ENCODE data around the gene SPRY1.

SPRY1 gene

DNA sequence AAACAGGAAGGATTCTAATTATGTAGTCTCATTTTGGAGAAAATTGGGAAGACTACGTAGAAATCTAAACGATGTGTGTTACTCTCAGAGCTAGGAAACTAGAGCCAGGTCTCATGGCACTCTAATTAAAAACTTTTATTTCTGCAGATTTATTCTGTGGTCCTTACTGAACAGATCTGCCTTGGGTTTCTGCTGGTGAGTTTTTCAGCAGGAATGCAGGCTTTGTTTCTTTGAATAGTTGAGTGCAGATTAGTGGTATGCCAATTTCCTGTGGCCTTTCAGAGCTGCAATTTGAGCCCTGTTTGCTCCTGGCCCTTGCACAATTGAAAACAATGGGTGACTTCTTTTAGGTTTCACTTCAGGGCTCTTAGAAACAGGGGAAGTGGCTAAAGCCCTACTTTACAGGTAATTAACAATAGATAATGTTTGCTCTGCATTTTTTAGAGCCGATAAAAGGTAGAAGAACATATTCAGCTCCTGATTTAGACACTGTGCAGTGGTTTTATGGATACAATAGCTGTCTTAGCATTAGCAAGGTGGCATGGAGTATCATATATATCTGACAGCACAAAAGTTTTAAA, 21.8 kb downstream of the SPRY1 start:
- Histone ChIP-seq H3K9me3 (ENCODE audit: control insufficient read depth in 5 of 5, low read length in 5 of 5) (no peaks in the 10 kb centered on the region), H3K27me3 (ENCODE audit: control insufficient read depth in 5 of 5, insufficient read depth in 4 of 5, low read length in 5 of 5) (no peaks in the 10 kb centered on the region), H3K27ac (ENCODE audit: low read depth, low read length) (peak overlapping the region; percentile 29), H3K9ac (ENCODE audit: low read length in 5 of 5) (no peak overlapping the region), H3K4me3 (ENCODE audit: low read depth in 1 of 5, low read length in 5 of 5) (no peak overlapping the region), H3K36me3 (ENCODE audit: control insufficient read depth in 5 of 5, insufficient read depth in 5 of 5, low read length in 5 of 5) (no peaks in the 10 kb centered on the region), H3K4me1 (ENCODE audit: control insufficient read depth in 5 of 5, insufficient read depth in 5 of 5, low read length in 5 of 5) (peaks cover 0 to 15% (median 11%) of the 10 kb centered on the region in 5 donors)

DNA sequence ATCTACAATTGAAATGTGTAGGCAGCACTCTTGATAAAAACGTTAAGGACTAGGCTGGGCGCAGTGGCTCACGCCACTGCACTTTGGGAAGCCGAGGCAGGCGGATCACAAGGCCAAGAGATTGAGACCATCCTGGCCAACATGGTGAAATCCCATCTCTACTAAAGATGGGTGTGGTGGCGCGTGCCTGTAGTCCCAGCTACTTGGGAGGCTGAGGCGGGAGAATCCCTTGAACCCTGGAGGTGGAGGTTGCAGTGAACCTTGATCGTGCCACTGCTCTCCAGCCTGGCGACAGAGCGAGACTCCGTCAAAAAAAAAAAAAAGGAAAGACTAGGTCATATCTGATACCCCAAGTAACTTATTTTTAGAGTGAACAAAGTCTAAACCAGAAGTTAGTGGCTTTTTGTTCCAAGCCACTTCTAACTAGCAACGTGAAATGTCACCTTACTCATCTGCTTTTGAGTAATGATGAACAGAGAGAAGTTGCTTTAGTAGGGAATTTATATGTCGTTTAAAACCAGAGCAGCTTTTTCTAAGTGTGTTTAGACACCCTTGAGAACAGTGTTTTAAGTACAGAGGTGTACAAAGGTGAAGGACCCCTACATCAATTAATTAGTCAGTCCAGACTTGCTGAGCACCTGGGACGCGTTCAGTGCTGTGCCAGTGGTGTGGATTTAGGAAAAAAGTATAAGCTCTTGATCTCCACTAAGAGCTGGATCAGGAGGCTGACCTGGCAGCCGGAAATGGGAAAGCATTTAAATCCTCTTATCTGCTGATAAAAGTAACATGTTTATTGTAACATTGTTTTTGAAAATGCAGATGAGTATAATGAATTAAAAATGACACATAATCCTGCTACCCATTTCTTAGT, 23.5 kb downstream of the SPRY1 start:
- Histone ChIP-seq H3K9ac (ENCODE audit: low read length in 5 of 5) (no peak overlapping the region), H3K4me1 (ENCODE audit: control insufficient read depth in 5 of 5, insufficient read depth in 5 of 5, low read length in 5 of 5) (peaks cover 0 to 15% (median 11%) of the 10 kb centered on the region in 5 donors), H3K27me3 (ENCODE audit: control insufficient read depth in 5 of 5, insufficient read depth in 4 of 5, low read length in 5 of 5) (no peaks in the 10 kb centered on the region), H3K27ac (ENCODE audit: low read depth, low read length) (no peak overlapping the region), H3K36me3 (ENCODE audit: control insufficient read depth in 5 of 5, insufficient read depth in 5 of 5, low read length in 5 of 5) (no peaks in the 10 kb centered on the region), H3K9me3 (ENCODE audit: control insufficient read depth in 5 of 5, low read length in 5 of 5) (no peaks in the 10 kb centered on the region), H3K4me3 (ENCODE audit: low read depth in 1 of 5, low read length in 5 of 5) (no peak overlapping the region)

DNA sequence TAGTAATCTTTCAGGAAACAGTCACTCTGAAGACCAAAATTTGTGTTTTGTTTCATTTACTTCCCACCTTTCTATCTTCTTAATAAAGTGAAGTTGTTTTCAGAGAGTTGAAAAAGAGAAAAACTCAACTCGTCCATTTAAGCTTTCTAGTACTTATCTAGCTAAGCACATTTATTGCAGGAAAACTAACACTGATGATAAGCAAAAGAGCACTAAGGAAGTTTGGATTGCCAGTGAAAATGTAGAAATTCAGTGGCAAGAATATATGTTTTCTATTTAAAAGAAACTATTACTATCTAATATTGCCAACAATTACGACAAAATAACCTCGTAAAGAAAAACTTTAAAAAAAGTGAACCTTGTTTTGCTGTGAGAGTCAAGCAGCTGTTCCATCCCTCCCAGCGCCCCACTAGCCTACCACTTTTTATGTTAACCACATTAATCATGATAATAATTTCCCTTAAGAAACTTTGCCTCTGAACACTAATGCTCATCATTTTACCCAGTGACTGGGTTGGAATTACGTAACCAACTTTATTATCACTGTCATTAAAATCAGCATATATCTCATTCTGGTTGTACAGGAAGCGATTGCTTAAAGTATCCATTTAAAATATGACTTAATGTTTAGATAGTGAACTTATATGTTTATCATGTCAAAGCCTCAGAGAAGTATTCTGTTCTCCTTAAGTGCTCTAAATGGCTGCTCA, 24.8 kb downstream of the SPRY1 start:
- H3K4me1 ChIP-seq (ENCODE audit: control insufficient read depth in 5 of 5, insufficient read depth in 5 of 5, low read length in 5 of 5) = peaks cover 0 to 12% (median 10%) of the 10 kb centered on the region in 5 donors
- no peaks in the 10 kb centered on the region for H3K27me3 ChIP-seq (ENCODE audit: control insufficient read depth in 5 of 5, insufficient read depth in 4 of 5, low read length in 5 of 5)
- H3K27ac ChIP-seq (ENCODE audit: low read depth, low read length) = no peak overlapping the region
- no peak overlapping the region for H3K4me3 ChIP-seq (ENCODE audit: low read depth in 1 of 5, low read length in 5 of 5)
- H3K9ac ChIP-seq (ENCODE audit: low read length in 5 of 5) = no peak overlapping the region
- H3K9me3 ChIP-seq (ENCODE audit: control insufficient read depth in 5 of 5, low read length in 5 of 5) = no peaks in the 10 kb centered on the region
- H3K36me3 ChIP-seq (ENCODE audit: control insufficient read depth in 5 of 5, insufficient read depth in 5 of 5, low read length in 5 of 5) = no peaks in the 10 kb centered on the region

DNA sequence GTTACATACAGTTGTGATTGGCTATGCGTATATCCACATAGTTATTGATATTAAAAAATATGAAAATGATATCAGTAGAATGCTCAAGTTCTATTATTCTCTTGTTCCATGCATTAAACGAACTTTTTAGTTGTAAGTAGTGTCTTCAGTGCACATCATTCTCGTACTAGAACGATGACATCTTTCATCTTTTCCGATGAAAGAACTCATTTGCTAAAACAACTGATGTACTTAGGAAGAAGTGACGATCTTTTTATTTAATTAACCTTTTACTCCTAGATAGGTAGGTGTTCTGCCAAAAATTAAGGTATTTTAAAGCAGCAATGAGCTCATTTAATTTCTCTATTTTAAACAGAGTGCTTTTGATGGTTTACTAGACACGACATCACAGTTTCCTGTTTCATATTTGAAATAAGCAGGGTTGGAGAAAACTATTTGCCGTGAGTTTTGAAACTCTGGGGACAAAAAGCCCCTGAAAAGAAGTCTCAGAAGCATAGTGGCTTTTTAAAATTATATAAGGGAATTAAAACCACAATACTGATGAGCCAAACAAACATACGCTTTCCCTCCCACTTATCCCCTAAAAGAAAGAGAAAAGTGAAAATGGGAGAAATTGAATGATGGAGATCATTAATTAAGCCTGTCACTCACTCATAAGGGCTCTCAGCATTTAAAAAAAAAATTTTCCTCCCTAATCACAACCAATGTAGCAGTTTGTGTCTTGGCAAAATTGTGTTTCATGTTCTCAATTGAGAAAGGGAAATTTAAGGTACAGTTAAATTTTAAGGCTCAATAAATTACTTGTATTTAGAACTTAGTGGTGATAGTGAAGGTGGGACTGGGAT, 25.6 kb downstream of the SPRY1 start:
- Histone ChIP-seq H3K27ac (ENCODE audit: low read depth, low read length) (no peak overlapping the region), H3K9ac (ENCODE audit: low read length in 5 of 5) (no peak overlapping the region), H3K4me3 (ENCODE audit: low read depth in 1 of 5, low read length in 5 of 5) (no peak overlapping the region)

DNA sequence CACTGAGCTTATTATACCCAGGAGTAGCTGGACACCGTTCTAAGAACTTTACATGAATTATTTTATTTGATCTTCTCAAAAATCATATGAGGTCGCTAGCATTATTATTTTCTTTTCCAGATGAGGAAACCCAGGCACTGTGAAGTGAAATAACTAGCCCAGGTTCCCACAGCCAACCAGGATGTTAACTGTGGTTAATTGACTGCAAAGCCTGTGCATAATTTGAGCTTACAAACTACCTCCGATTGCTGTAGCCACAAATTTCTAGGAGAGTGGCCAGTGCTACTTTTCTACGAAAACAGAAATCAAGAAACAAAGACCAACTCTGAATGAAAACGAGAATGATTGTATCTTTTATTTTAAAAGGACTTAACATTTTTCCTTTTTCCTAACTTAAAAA, 27.2 kb downstream of the SPRY1 start:
- H3K27me3 ChIP-seq (ENCODE audit: control insufficient read depth in 5 of 5, insufficient read depth in 4 of 5, low read length in 5 of 5) = no peaks in the 10 kb centered on the region
- peaks cover 0 to under 1% (median 0%) of the 10 kb centered on the region in 5 donors for H3K4me1 ChIP-seq (ENCODE audit: control insufficient read depth in 5 of 5, insufficient read depth in 5 of 5, low read length in 5 of 5)
- no peaks in the 10 kb centered on the region for H3K9me3 ChIP-seq (ENCODE audit: control insufficient read depth in 5 of 5, low read length in 5 of 5)
- no peaks in the 10 kb centered on the region for H3K36me3 ChIP-seq (ENCODE audit: control insufficient read depth in 5 of 5, insufficient read depth in 5 of 5, low read length in 5 of 5)
- H3K27ac ChIP-seq (ENCODE audit: low read depth, low read length) = no peak overlapping the region
- H3K9ac ChIP-seq (ENCODE audit: low read length in 5 of 5) = no peak overlapping the region
- no peak overlapping the region for H3K4me3 ChIP-seq (ENCODE audit: low read depth in 1 of 5, low read length in 5 of 5)

More for the DNA sequence above, 25.6 kb downstream of the SPRY1 start:
- H3K4me1 ChIP-seq (ENCODE audit: control insufficient read depth in 5 of 5, insufficient read depth in 5 of 5, low read length in 5 of 5) = peaks cover 0 to 12% (median 10%) of the 10 kb centered on the region in 5 donors
- H3K9me3 ChIP-seq (ENCODE audit: control insufficient read depth in 5 of 5, low read length in 5 of 5) = no peaks in the 10 kb centered on the region
- H3K27me3 ChIP-seq (ENCODE audit: control insufficient read depth in 5 of 5, insufficient read depth in 4 of 5, low read length in 5 of 5) = no peaks in the 10 kb centered on the region
- H3K36me3 ChIP-seq (ENCODE audit: control insufficient read depth in 5 of 5, insufficient read depth in 5 of 5, low read length in 5 of 5) = no peaks in the 10 kb centered on the region

DNA sequence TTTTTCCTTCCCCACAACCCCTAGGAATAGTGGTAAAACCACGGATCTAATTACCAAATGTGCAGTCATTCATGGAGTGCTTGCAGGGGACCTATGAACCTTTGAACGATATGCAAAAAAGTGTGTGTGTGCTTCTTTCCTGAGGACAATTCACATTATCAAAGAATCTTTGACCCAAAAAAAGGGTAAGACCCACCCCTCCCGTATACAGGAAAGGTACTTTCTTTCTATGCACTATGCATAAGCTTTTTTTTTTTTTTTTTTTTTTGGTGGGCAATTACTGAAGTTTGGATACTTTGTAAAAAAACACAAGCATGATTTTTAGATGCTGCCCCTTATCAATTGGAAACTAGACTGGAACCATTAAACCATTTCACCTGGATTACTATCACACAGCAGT, 31.4 kb downstream of the SPRY1 start:
- Histone ChIP-seq H3K9ac (ENCODE audit: low read length in 5 of 5) (no peak overlapping the region), H3K36me3 (ENCODE audit: control insufficient read depth in 5 of 5, insufficient read depth in 5 of 5, low read length in 5 of 5) (no peaks in the 10 kb centered on the region), H3K4me1 (ENCODE audit: control insufficient read depth in 5 of 5, insufficient read depth in 5 of 5, low read length in 5 of 5) (no peaks in the 10 kb centered on the region), H3K27ac (ENCODE audit: low read depth, low read length) (no peak overlapping the region), H3K4me3 (ENCODE audit: low read depth in 1 of 5, low read length in 5 of 5) (no peak overlapping the region), H3K9me3 (ENCODE audit: control insufficient read depth in 5 of 5, low read length in 5 of 5) (no peaks in the 10 kb centered on the region), H3K27me3 (ENCODE audit: control insufficient read depth in 5 of 5, insufficient read depth in 4 of 5, low read length in 5 of 5) (no peaks in the 10 kb centered on the region)

DNA sequence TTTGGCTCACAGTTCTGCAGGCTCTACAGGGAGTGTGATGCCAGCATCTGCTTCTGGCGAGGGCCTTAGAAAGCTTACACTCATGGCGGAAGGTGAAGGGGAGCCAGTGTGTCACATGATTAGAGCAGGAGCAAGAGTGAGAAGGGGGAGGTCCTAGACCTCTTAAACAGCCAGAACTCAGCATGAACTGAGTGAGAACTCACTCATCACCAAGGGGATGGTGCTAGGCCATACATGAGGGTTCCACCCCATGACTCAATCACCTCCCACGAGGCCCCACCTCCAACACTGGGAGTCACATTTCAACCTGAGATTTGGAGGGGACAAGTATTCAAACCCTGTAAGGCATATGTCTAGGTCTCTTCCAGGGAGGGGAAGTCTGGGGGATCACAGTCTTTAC, 33.4 kb downstream of the SPRY1 start:
- no peaks in the 10 kb centered on the region for H3K9me3 ChIP-seq (ENCODE audit: control insufficient read depth in 5 of 5, low read length in 5 of 5)
- H3K4me1 ChIP-seq (ENCODE audit: control insufficient read depth in 5 of 5, insufficient read depth in 5 of 5, low read length in 5 of 5) = no peaks in the 10 kb centered on the region
- no peak overlapping the region for H3K4me3 ChIP-seq (ENCODE audit: low read depth in 1 of 5, low read length in 5 of 5)
- H3K9ac ChIP-seq (ENCODE audit: low read length in 5 of 5) = no peak overlapping the region
- no peaks in the 10 kb centered on the region for H3K36me3 ChIP-seq (ENCODE audit: control insufficient read depth in 5 of 5, insufficient read depth in 5 of 5, low read length in 5 of 5)
- no peak overlapping the region for H3K27ac ChIP-seq (ENCODE audit: low read depth, low read length)
- H3K27me3 ChIP-seq (ENCODE audit: control insufficient read depth in 5 of 5, insufficient read depth in 4 of 5, low read length in 5 of 5) = no peaks in the 10 kb centered on the region

DNA sequence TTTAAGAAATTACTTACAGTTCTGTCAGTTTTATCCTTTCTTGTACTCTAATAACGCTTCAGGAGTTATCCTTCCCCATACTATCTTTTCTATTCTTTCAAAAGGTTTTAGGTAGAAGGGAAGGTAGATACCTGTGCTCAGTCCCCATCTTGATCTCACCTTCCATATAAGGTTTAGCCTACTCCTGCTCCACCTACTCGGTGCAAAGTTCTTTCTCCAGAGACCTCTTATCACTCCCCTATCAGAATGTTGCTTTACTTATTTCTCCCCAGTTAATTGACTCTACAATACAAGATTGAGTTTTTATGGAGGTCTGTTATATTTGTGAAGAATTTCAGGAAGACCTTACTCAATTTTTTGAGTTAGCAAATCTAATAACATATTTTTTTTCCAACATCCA, 33.9 kb downstream of the SPRY1 start:
- H3K36me3 ChIP-seq (ENCODE audit: control insufficient read depth in 5 of 5, insufficient read depth in 5 of 5, low read length in 5 of 5) = no peaks in the 10 kb centered on the region
- no peak overlapping the region for H3K9ac ChIP-seq (ENCODE audit: low read length in 5 of 5)
- no peak overlapping the region for H3K27ac ChIP-seq (ENCODE audit: low read depth, low read length)
- no peaks in the 10 kb centered on the region for H3K27me3 ChIP-seq (ENCODE audit: control insufficient read depth in 5 of 5, insufficient read depth in 4 of 5, low read length in 5 of 5)
- H3K4me3 ChIP-seq (ENCODE audit: low read depth in 1 of 5, low read length in 5 of 5) = no peak overlapping the region
- H3K4me1 ChIP-seq (ENCODE audit: control insufficient read depth in 5 of 5, insufficient read depth in 5 of 5, low read length in 5 of 5) = no peaks in the 10 kb centered on the region
- H3K9me3 ChIP-seq (ENCODE audit: control insufficient read depth in 5 of 5, low read length in 5 of 5) = no peaks in the 10 kb centered on the region

DNA sequence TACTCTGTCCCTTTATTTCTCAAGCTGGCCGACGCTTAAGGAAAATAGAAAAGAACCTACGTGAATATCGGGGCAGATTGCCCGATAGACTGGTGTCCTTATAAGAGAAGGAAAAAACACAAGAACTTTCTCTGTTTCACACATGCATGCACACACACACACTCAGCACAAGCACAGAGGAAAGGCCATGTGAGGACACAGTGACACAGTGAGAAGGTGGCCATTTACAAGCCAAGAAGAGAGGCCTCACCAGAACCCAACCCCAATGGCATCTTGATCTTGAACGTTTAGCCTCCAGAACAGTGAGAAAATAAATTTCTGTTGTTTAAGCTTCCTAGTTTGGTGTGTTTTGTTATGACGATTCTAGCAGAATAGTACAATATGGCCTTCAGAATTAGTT, 37.0 kb downstream of the SPRY1 start:
- peaks cover 0 to 10% (median 7%) of the 10 kb centered on the region in 5 donors for H3K4me1 ChIP-seq (ENCODE audit: control insufficient read depth in 5 of 5, insufficient read depth in 5 of 5, low read length in 5 of 5)
- H3K9me3 ChIP-seq (ENCODE audit: control insufficient read depth in 5 of 5, low read length in 5 of 5) = no peaks in the 10 kb centered on the region
- H3K27me3 ChIP-seq (ENCODE audit: control insufficient read depth in 5 of 5, insufficient read depth in 4 of 5, low read length in 5 of 5) = no peaks in the 10 kb centered on the region
- H3K4me3 ChIP-seq (ENCODE audit: low read depth in 1 of 5, low read length in 5 of 5) = no peak overlapping the region
- H3K27ac ChIP-seq (ENCODE audit: low read depth, low read length) = no peak overlapping the region
- H3K36me3 ChIP-seq (ENCODE audit: control insufficient read depth in 5 of 5, insufficient read depth in 5 of 5, low read length in 5 of 5) = no peaks in the 10 kb centered on the region
- H3K9ac ChIP-seq (ENCODE audit: low read length in 5 of 5) = no peak overlapping the region
